CD14-positive monocyte (primary cell): Measurements from ENCODE around the gene TMEM94. TPM values are rescaled to one million over a fixed set of nuclear protein-coding genes. Genes with fewer than 3 reads are reported as not detected.

Source experiments
- DNase-seq, 3 donors: peaks; one replicate each; pipeline ENCODE4 v3.0.0-alpha.2; 2011 to 2022
- H2AFZ ChIP-seq: 2 replicates; pipeline ENCODE4 v1.6.0; 2012; ENCODE audit warnings: mild to moderate bottlenecking, low read depth, low read length, inconsistent platforms; ENCODE audit not compliant: insufficient read depth, poor library complexity, severe bottlenecking
- H3K27ac ChIP-seq, 2 donors: 1 replicate in 1 of 2; 2 replicates in 1 of 2; pipeline ENCODE4 v1.5.1; 2012 to 2013; ENCODE audit warnings: low read length in 2 of 2, control low read depth in 1 of 2, inconsistent platforms in 1 of 2, low read depth in 1 of 2, mild to moderate bottlenecking in 1 of 2
- H3K27me3 ChIP-seq, 2 donors: one replicate each; pipeline versions ENCODE4 v1.6.0 to v1.6.1; 2011 to 2013; ENCODE audit warnings: low read length in 2 of 2; ENCODE audit not compliant: control insufficient read depth in 2 of 2, insufficient read depth in 2 of 2
- H3K36me3 ChIP-seq, 2 donors: replicated peaks in 1 of 2; 1 replicate in 1 of 2; 2 replicates in 1 of 2; pipeline versions ENCODE4 v1.5.1 to v1.6.1; 2012 to 2013; ENCODE audit warnings: low read length in 2 of 2, control low read depth in 1 of 2, inconsistent platforms in 1 of 2, mild to moderate bottlenecking in 1 of 2; ENCODE audit not compliant: insufficient read depth in 2 of 2, control insufficient read depth in 1 of 2
- H3K4me1 ChIP-seq, 2 donors: 1 replicate in 1 of 2; 2 replicates in 1 of 2; pipeline versions ENCODE4 v1.5.1 to v1.6.1; 2012 to 2013; ENCODE audit warnings: low read length in 2 of 2, control low read depth in 1 of 2, inconsistent platforms in 1 of 2, mild to moderate bottlenecking in 1 of 2, moderate library complexity in 1 of 2; ENCODE audit not compliant: insufficient read depth in 2 of 2, control insufficient read depth in 1 of 2
- H3K4me2 ChIP-seq: replicated peaks from 2 replicates; pipeline ENCODE3; 2012; ENCODE audit warnings: low read length, moderate library complexity, mild to moderate bottlenecking; ENCODE audit not compliant: poor library complexity, severe bottlenecking; ENCODE audit errors: extremely low read depth
- H3K4me3 ChIP-seq, 3 experiments: fragments of 200-600 bp in 1 of 3; sonication (generic) in 1 of 3; replicated peaks in 1 of 3; 1 replicate in 2 of 3; 2 replicates in 1 of 3; pipeline ENCODE4 v1.5.1; 2011 to 2013; ENCODE audit warnings: low read length in 3 of 3, mild to moderate bottlenecking in 3 of 3, control low read depth in 2 of 3, low read depth in 2 of 3, inconsistent platforms in 1 of 3, moderate library complexity in 1 of 3
- H3K79me2 ChIP-seq: 2 replicates; pipeline ENCODE4 v1.6.0; 2012; ENCODE audit warnings: mild to moderate bottlenecking, control low read depth, inconsistent platforms, low read length, moderate library complexity; ENCODE audit not compliant: insufficient read depth
- H3K9ac ChIP-seq: 2 replicates; pipeline ENCODE4 v1.6.0; 2017; ENCODE audit warnings: low read length, mild to moderate bottlenecking; ENCODE audit not compliant: insufficient read depth, poor library complexity, severe bottlenecking
- H3K9me3 ChIP-seq, 2 donors: replicated peaks in 1 of 2; 1 replicate in 1 of 2; 2 replicates in 1 of 2; pipeline versions ENCODE4 v1.5.1 to v1.6.1; 2012 to 2013; ENCODE audit warnings: low read length in 2 of 2, control low read depth in 1 of 2; ENCODE audit not compliant: control insufficient read depth in 1 of 2, insufficient read depth in 1 of 2
- H4K20me1 ChIP-seq: 2 replicates; pipeline ENCODE4 v1.6.0; 2012; ENCODE audit warnings: mild to moderate bottlenecking, low read length, control low read depth, moderate library complexity; ENCODE audit not compliant: insufficient read depth
- H3K27ac Mint-ChIP-seq, 7 donors: one replicate each; pipeline ENCODE4 v1.8.0; 2020; ENCODE audit warnings: mild to moderate bottlenecking in 7 of 7, mixed read lengths in 7 of 7, moderate library complexity in 6 of 7, inconsistent platforms in 2 of 7
- H3K27me3 Mint-ChIP-seq, 3 donors: one replicate each; pipeline ENCODE4 v1.8.0; 2021 to 2022; ENCODE audit warnings: low read depth in 3 of 3, mild to moderate bottlenecking in 3 of 3, mixed read lengths in 3 of 3, moderate library complexity in 3 of 3, inconsistent platforms in 1 of 3
- H3K36me3 Mint-ChIP-seq, 2 donors: one replicate each; pipeline ENCODE4 v1.8.0; 2020; ENCODE audit warnings: mixed read lengths in 2 of 2, inconsistent platforms in 1 of 2, mild to moderate bottlenecking in 1 of 2
- H3K4me1 Mint-ChIP-seq: one replicate; pipeline ENCODE4 v1.8.0; 2020; ENCODE audit warnings: mild to moderate bottlenecking, mixed read lengths
- H3K4me3 Mint-ChIP-seq, 2 donors: one replicate each; pipeline ENCODE4 v1.8.0; 2020; ENCODE audit warnings: mild to moderate bottlenecking in 2 of 2, mixed read lengths in 2 of 2, moderate library complexity in 1 of 2
- H3K9me3 Mint-ChIP-seq, 7 donors: one replicate each; pipeline ENCODE4 v1.8.0; 2020 to 2022; ENCODE audit warnings: mixed read lengths in 7 of 7, mild to moderate bottlenecking in 6 of 7, moderate library complexity in 6 of 7, inconsistent platforms in 2 of 7
- CTCF ChIP-seq: fragments of 200-600 bp; IDR thresholded peaks from one replicate; pipeline ENCODE4 v1.8.0; 2022; ENCODE audit warnings: antibody characterized with exemption, mild to moderate bottlenecking
- WGBS: methylation state at CpG from one replicate; pipeline ENCODE4 v1.1.5; 2013; ENCODE audit warnings: missing lambda C conversion rate; ENCODE audit not compliant: insufficient coverage; 5-methylcytosine and 5-hydroxymethylcytosine counted together
- intact Hi-C, 2 donors: fragments of 100-400 bp; cut with micrococcal nuclease; formaldehyde crosslinking; loops; one replicate each; pipeline versions ENCODE4 v1.15.0 to v1.15.1; 2023
- polyA plus RNA-seq, 3 donors: library from polyadenylated mRNA; depleted of rRNA in 1 of 3; unstranded in 2 of 3; stranded (reverse) in 1 of 3; fragments of 300-500 nt in 2 of 3; fragments of >200 nt in 1 of 3; fragmentation: Illumina TruSeq in 2 of 3; gene quantifications; 1 replicate in 2 of 3; 2 replicates in 1 of 3; pipeline ENCODE4 v1.2.3, GENCODE V29; 2012 to 2021

TMEM94 gene
- polyA plus RNA-seq, 3 donors, result 7.2 to 129 (median 8.4) TPM

- 81% methylated on average over 9 of the region's 13 CpGs for WGBS
- no peak overlapping the region for H3K4me3 Mint-ChIP-seq
- no peak overlapping the region for H3K27ac Mint-ChIP-seq
- no peak for DNase-seq
- H3K27me3 ChIP-seq, result peaks cover 0 to 19% of the 10 kb centered on the region in 2 donors
- intact Hi-C loops, result no loop called here
- H3K36me3 ChIP-seq, result no peaks in the 10 kb centered on the region
- peaks cover 0 to 3% (median 0%) of the 10 kb centered on the region in 7 donors for H3K9me3 Mint-ChIP-seq
- H3K27me3 Mint-ChIP-seq, result peaks cover 5 to 25% (median 14%) of the 10 kb centered on the region in 3 donors
- no peaks in the 10 kb centered on the region for H3K9me3 ChIP-seq
- H4K20me1 ChIP-seq, result no peaks in the 10 kb centered on the region
- H3K4me1 Mint-ChIP-seq, result peaks cover under 1% of the 10 kb centered on the region
- no peak overlapping the region for H3K9ac ChIP-seq
- H3K79me2 ChIP-seq, result no peaks in the 10 kb centered on the region
- no peak overlapping the region for H2AFZ ChIP-seq
- no peak overlapping the region for H3K4me3 ChIP-seq
- no peak overlapping the region for H3K4me2 ChIP-seq
- no peak for TF ChIP-seq CTCF
- peaks cover 9 to 21% of the 10 kb centered on the region in 2 donors for H3K4me1 ChIP-seq
- H3K27ac ChIP-seq, result no peak overlapping the region
- H3K36me3 Mint-ChIP-seq, result no peaks in the 10 kb centered on the region
These were observed 55.5 kb downstream of the TMEM94 start for GRCh38 chr17:75511610-75512575.

GRCh38 chr17:75512926-75513640 is 56.6 kb downstream of the TMEM94 start:
- no peaks in the 10 kb centered on the region for H3K79me2 ChIP-seq
- H3K9ac ChIP-seq, result no peak overlapping the region
- H2AFZ ChIP-seq, result no peak overlapping the region
- WGBS, result 93% methylated on average over 3 of the region's 10 CpGs
- H3K4me1 ChIP-seq, result peaks cover 18 to 33% of the 10 kb centered on the region in 2 donors
- intact Hi-C loops, result no loop called here
- no peak overlapping the region for H3K4me2 ChIP-seq
- H3K27ac Mint-ChIP-seq, result no peak overlapping the region
- H4K20me1 ChIP-seq, result no peaks in the 10 kb centered on the region
- no peaks in the 10 kb centered on the region for H3K36me3 ChIP-seq
- H3K9me3 ChIP-seq, result no peaks in the 10 kb centered on the region
- H3K4me3 ChIP-seq, result no peak overlapping the region
- TF ChIP-seq CTCF, result no peak
- DNase-seq, result no peak
- H3K27ac ChIP-seq, result no peak overlapping the region
- H3K27me3 ChIP-seq, result peaks cover 3 to 28% of the 10 kb centered on the region in 2 donors
- H3K9me3 Mint-ChIP-seq, result peaks cover 0 to 3% (median 0%) of the 10 kb centered on the region in 7 donors
- H3K36me3 Mint-ChIP-seq, result peaks cover 5 to 6% of the 10 kb centered on the region in 2 donors
- H3K4me3 Mint-ChIP-seq, result no peak overlapping the region
- H3K4me1 Mint-ChIP-seq, result peaks cover 12% of the 10 kb centered on the region
- H3K27me3 Mint-ChIP-seq, result peaks cover 10 to 37% (median 24%) of the 10 kb centered on the region in 3 donors
